HepG2 (cell line): ENCODE data around the gene TSPAN3. TPM values are rescaled to one million over a fixed set of nuclear protein-coding genes. Genes with fewer than 3 reads are reported as not detected.

Experiments used
- ATAC-seq: fragments of 200-7000 bp; cut with Tn5 transposase; 3 replicates; pipeline ENCODE4 v1.9.1; 2020; ENCODE audit warnings: mild to moderate bottlenecking, moderate library complexity
- BruUV-seq: library from RNA; stranded (reverse); fragments of 400-500 nt; replicated peaks from 2 replicates; lab custom pipeline; 2021; lab: Mats Ljungman, UMichigan
- CTCF ChIA-PET: fragments of 300-600 bp; formaldehyde crosslinking; extraction: SDS; loops from one replicate; lab custom pipeline; 2021; ENCODE audit warnings: low total read pairs, inconsistent platforms, low intra/inter-chr PET ratio; lab: Yijun Ruan, JAX
- POLR2A ChIA-PET: fragments of 350-600 bp; sonication (Branson Sonifier 250); formaldehyde crosslinking; loops from one replicate; lab custom pipeline; 2020; ENCODE audit warnings: antibody characterized with exemption, inconsistent platforms; lab: Yijun Ruan, JAX
- DNase-seq: peaks from one replicate; pipeline ENCODE4 v3.0.0-alpha.2; 2015; ENCODE audit warnings: low spot score
- FAIRE-seq: peaks from 3 replicates; lab custom pipeline; 2011; peaks lifted over from hg19 to GRCh38; lab: Jason Lieb, UNC
- H2AFZ ChIP-seq: one replicate; pipeline ENCODE4 v1.6.1; 2011; ENCODE audit warnings: low read length, inconsistent platforms
- H3K27ac ChIP-seq: fragments of 300-600 bp; 3 replicates; pipeline ENCODE4 v1.8.0; 2011; ENCODE audit warnings: mixed run types, mild to moderate bottlenecking, mixed read lengths, low read length, inconsistent platforms; ENCODE audit not compliant: insufficient read depth; ENCODE audit errors: extremely low read length
- H3K27me3 ChIP-seq, 2 experiments: fragments of 200-600 bp in 1 of 2; 2 replicates in 1 of 2; 3 replicates in 1 of 2; pipeline versions ENCODE4 v1.6.0 to v1.8.0; 2011; ENCODE audit warnings: low read length in 2 of 2, mild to moderate bottlenecking in 2 of 2, moderate library complexity in 2 of 2, inconsistent platforms in 1 of 2; ENCODE audit not compliant: insufficient read depth in 2 of 2, control insufficient read depth in 1 of 2
- H3K36me3 ChIP-seq, 2 experiments: fragments of 200-600 bp in 1 of 2; replicated peaks in 1 of 2; 2 replicates in 1 of 2; 3 replicates in 1 of 2; pipeline versions ENCODE4 v1.5.1 to v1.8.0; 2011; ENCODE audit warnings: low read length in 2 of 2, inconsistent platforms in 1 of 2; ENCODE audit not compliant: insufficient read depth in 2 of 2, control insufficient read depth in 1 of 2
- H3K4me1 ChIP-seq: 2 replicates; pipeline ENCODE4 v1.5.1; 2012; ENCODE audit warnings: low read length, inconsistent platforms; ENCODE audit not compliant: insufficient read depth
- H3K4me2 ChIP-seq: 2 replicates; pipeline ENCODE4 v1.6.0; 2011; ENCODE audit warnings: low read depth, low read length, inconsistent platforms
- H3K4me3 ChIP-seq, 3 experiments: fragments of 200-600 bp in 1 of 3; sonication (generic), shearing (Covaris generic) in 1 of 3; replicated peaks in 1 of 3; 2 replicates each; pipeline ENCODE4 v1.5.1; 2011 to 2016; ENCODE audit warnings: low read length in 3 of 3, inconsistent platforms in 2 of 3, low read depth in 2 of 3, mild to moderate bottlenecking in 2 of 3, control low read depth in 1 of 3, mixed read lengths in 1 of 3; ENCODE audit not compliant: insufficient read depth in 1 of 3
- H3K79me2 ChIP-seq: one replicate; pipeline ENCODE4 v1.6.1; 2011; ENCODE audit warnings: low read length, inconsistent platforms; ENCODE audit not compliant: insufficient read depth
- H3K9ac ChIP-seq: 2 replicates; pipeline ENCODE4 v1.6.0; 2011; ENCODE audit warnings: mild to moderate bottlenecking, low read depth, low read length, inconsistent platforms; ENCODE audit not compliant: insufficient read depth
- H3K9me3 ChIP-seq: 2 replicates; pipeline ENCODE4 v1.5.1; 2012; ENCODE audit warnings: mild to moderate bottlenecking, low read length
- H4K20me1 ChIP-seq: 2 replicates; pipeline ENCODE4 v1.6.0; 2011; ENCODE audit warnings: inconsistent platforms, mild to moderate bottlenecking, low read length, moderate library complexity; ENCODE audit not compliant: insufficient read depth
- BRD4 ChIP-seq: sonication (generic); formaldehyde crosslinking; IDR thresholded peaks from 2 replicates; pipeline ENCODE4 v1.4.0; 2020; ENCODE audit warnings: missing genetic modification reagents
- MTERF4 ChIP-seq: sonication (generic); formaldehyde crosslinking; IDR thresholded peaks from 2 replicates; pipeline ENCODE4 v1.8.0; 2023; ENCODE audit warnings: mild to moderate bottlenecking, missing genetic modification reagents
- NCOR1 ChIP-seq: fragments of 200-600 bp; sonication (generic); IDR thresholded peaks from 2 replicates; pipeline ENCODE4 v1.7.0; 2017; ENCODE audit warnings: antibody characterized with exemption, low read length, borderline replicate concordance
- ZFP36 ChIP-seq: fragments of 150-350 bp; IDR thresholded peaks from 2 replicates; pipeline ENCODE4 v1.6.1; 2018; ENCODE audit warnings: borderline replicate concordance, low read length, low read depth; ENCODE audit not compliant: partially characterized antibody
- ZNF34 ChIP-seq: sonication (generic); formaldehyde crosslinking; IDR thresholded peaks from 2 replicates; pipeline ENCODE4 v1.4.0; 2020; ENCODE audit warnings: mild to moderate bottlenecking, missing genetic modification reagents, borderline replicate concordance
- ZNF543 ChIP-seq: sonication (generic); formaldehyde crosslinking; IDR thresholded peaks from 2 replicates; pipeline ENCODE4 v1.4.0; 2020; ENCODE audit warnings: mild to moderate bottlenecking, missing genetic modification reagents
- ZNF546 ChIP-seq: sonication (generic); formaldehyde crosslinking; conservative IDR thresholded peaks from 2 replicates; pipeline ENCODE4 v1.8.1; 2023; ENCODE audit warnings: mild to moderate bottlenecking, missing genetic modification reagents
- ZNF782 ChIP-seq: sonication (generic); formaldehyde crosslinking; IDR thresholded peaks from 2 replicates; pipeline ENCODE4 v1.4.0; 2020; ENCODE audit warnings: missing genetic modification reagents, mild to moderate bottlenecking, borderline replicate concordance
- ZSCAN29 ChIP-seq: sonication (generic); formaldehyde crosslinking; conservative IDR thresholded peaks from 2 replicates; pipeline ENCODE4 v1.4.0; 2020; ENCODE audit warnings: mild to moderate bottlenecking, missing genetic modification reagents
- WGBS: methylation state at CpG from one replicate; pipeline ENCODE4 v1.1.6; 2017; ENCODE audit warnings: low lambda C conversion rate; 5-methylcytosine and 5-hydroxymethylcytosine counted together
- in situ Hi-C: cut with HindIII; loops from 2 replicates; pipeline ENCODE4 v1.10.0; 2017; ENCODE audit warnings: low pct_unique_long_range_greater_than_20kb; ENCODE audit not compliant: extremely low pct_ligation_motif_present
- intact Hi-C: fragments of 100-400 bp; cut with micrococcal nuclease; formaldehyde crosslinking; loops from one replicate; pipeline ENCODE4 v1.10.0; 2022; ENCODE audit not compliant: unreplicated experiment
- polyA plus RNA-seq, 8 experiments: library from polyadenylated mRNA; depleted of rRNA in 3 of 8; stranded (reverse) in 7 of 8; unstranded in 1 of 8; fragments of >200 nt; fragmentation: Illumina TruSeq in 4 of 8; extraction: Trizol in 4 of 8; gene quantifications; 2 replicates each; pipeline versions ENCODE4 v1.2.1 to v1.2.3, GENCODE V29; 2011 to 2016; ENCODE audit warnings: low read depth in 4 of 8, missing spikeins in 1 of 8, mixed read lengths in 1 of 8; ENCODE audit not compliant: insufficient read depth in 1 of 8
- total RNA-seq, 5 experiments: library from RNA; depleted of rRNA; stranded (reverse); fragments of >200 nt; fragmentation: Illumina TruSeq; extraction: Trizol; gene quantifications; 2 replicates each; pipeline ENCODE4 v1.2.3, GENCODE V29; 2016; ENCODE audit warnings: low read depth in 1 of 5
- TF ChIP-seq, protein P1 (sequence below): IDR thresholded peaks from 2 replicates; pipeline ENCODE4 v1.6.1; 2016; ENCODE audit warnings: missing compliant biosample characterization, missing genetic modification reagents, borderline replicate concordance

TSPAN3 gene
- total and polyA plus RNA-seq, 2 of the 13 experiments (the other 11 are each of a cell fraction or from before 2014, with no cell fraction given) = 167 to 170 TPM

DNA sequence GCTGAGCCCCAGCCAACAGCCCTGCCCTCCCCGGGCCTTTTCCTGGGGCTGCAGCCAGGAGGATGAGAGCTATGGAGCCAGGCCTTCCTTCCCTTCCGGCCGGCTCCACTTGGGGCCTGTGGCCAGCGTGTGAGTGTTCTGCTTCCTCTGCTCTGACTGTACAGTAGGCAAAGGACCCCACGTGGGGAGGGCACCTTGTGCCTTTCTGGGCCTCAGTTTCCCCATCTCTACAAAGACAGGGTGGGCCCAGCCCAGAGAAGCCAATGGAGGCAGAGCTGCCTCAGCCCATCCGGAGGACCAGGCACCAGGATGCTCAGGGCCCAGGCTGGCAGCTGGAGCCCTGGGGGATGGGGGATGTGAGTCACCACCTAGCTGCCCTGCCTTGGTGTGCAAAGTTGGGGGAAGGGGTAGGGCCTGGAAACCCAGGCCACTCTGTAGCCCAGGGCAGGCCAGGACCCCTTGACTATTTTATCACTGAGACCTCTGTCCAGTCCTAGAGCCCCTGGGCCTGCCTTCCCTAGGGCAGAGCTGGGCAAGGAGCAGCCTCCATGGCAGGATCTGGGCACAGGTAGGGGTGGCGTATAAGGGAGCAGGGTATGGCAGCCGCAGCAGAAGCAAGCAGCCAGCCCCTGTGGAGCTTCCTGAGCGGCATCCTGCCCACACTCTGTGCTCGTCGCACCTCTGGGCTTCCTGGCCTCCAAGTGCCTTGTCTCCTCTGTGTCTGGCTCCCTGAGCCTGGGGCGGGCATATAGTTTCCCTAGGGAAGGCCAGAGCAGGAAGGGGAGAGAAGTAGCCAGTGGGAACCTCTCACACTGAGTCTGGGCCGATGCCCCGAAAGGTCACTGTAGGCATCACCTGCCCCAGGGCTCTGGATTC, 74.1 kb downstream of the TSPAN3 start:
- H3K79me2 ChIP-seq = no peaks in the 10 kb centered on the region
- no peaks in the 10 kb centered on the region for H4K20me1 ChIP-seq
- CTCF ChIA-PET = no interaction called here
- no peaks in the 10 kb centered on the region for H3K36me3 ChIP-seq
- H3K4me2 ChIP-seq = no peak overlapping the region
- TF ChIP-seq, protein P1, sequence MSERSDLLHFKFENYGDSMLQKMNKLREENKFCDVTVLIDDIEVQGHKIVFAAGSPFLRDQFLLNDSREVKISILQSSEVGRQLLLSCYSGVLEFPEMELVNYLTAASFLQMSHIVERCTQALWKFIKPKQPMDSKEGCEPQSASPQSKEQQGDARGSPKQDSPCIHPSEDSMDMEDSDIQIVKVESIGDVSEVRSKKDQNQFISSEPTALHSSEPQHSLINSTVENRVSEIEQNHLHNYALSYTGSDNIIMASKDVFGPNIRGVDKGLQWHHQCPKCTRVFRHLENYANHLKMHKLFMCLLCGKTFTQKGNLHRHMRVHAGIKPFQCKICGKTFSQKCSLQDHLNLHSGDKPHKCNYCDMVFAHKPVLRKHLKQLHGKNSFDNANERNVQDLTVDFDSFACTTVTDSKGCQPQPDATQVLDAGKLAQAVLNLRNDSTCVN (CRISPR knock-in tag) = no peak
- no peak for TF ChIP-seq BRD4 (CRISPR knock-in tag)
- no peak for TF ChIP-seq ZNF34
- TF ChIP-seq ZNF546 = no peak
- no peak for TF ChIP-seq MTERF4
- no peak for TF ChIP-seq NCOR1
- TF ChIP-seq ZNF543 (CRISPR knock-in tag) = no peak
- no peak for TF ChIP-seq ZSCAN29 (CRISPR knock-in tag)
- TF ChIP-seq ZFP36 = no peak
- TF ChIP-seq ZNF782 (CRISPR knock-in tag) = no peak
- TF ChIP-seq, all 625 proteins: peak for 0
- POLR2A ChIA-PET = no interaction called here
- Histone ChIP-seq H3K4me1 (no peaks in the 10 kb centered on the region), H3K27ac (no peak overlapping the region), H3K9ac (no peak overlapping the region), H2AFZ (no peak overlapping the region), H3K27me3 (peaks cover 6 to 61% of the 10 kb centered on the region in 2 experiments), H3K4me3 (no peak overlapping the region), H3K9me3 (no peaks in the 10 kb centered on the region)
- ATAC-seq (no peak; the same call in 2 of the 3 replicates), FAIRE-seq (no peak), DNase-seq (no peak)
- 55% methylated on average over 9 of the region's 14 CpGs for WGBS
- BruUV-seq = no TSS peak
- intact Hi-C loops = no loop called here
- in situ Hi-C loops = no loop called here
